Pancreas (tissue), 10 donors: ENCODE measurements around the gene LPIN1. TPM values are rescaled to one million over a fixed set of nuclear protein-coding genes. Genes with fewer than 3 reads are reported as not detected.

Experiments
- ATAC-seq, 4 donors: fragments of 200-7000 bp; cut with Tn5 transposase; one replicate each; pipeline versions ENCODE4 v1.8.0 to v1.9.1; 2020; ENCODE audit warnings: mild to moderate bottlenecking in 4 of 4, moderate library complexity in 4 of 4
- DNase-seq, 6 donors: peaks; one replicate each; pipeline ENCODE4 v3.0.0-alpha.2; 2020
- FAIRE-seq: peaks from 2 replicates; lab custom pipeline; 2012; peaks lifted over from hg19 to GRCh38; lab: Jason Lieb, UNC
- H3K27ac ChIP-seq, 4 donors: fragments of 200-600 bp; sonication (generic); 1 replicate in 3 of 4; 2 replicates in 1 of 4; pipeline versions ENCODE4 v1.5.0 to v1.8.0; 2020
- H3K27me3 ChIP-seq, 4 donors: fragments of 200-600 bp; one replicate each; pipeline ENCODE4 v1.8.0; 2021
- H3K36me3 ChIP-seq, 3 donors: fragments of 200-600 bp; sonication (generic) in 1 of 3; one replicate each; pipeline versions ENCODE4 v1.5.0 to v1.8.0; 2020 to 2021
- H3K4me1 ChIP-seq, 3 donors: fragments of 200-600 bp; one replicate each; pipeline ENCODE4 v1.8.0; 2021
- H3K4me3 ChIP-seq, 4 donors: fragments of 200-600 bp; sonication (generic) in 2 of 4; one replicate each; pipeline versions ENCODE4 v1.5.0 to v1.8.0; 2020 to 2021
- H3K9me3 ChIP-seq, 4 donors: fragments of 200-600 bp; one replicate each; pipeline ENCODE4 v1.8.0; 2021
- CTCF ChIP-seq, 4 donors: fragments of 200-600 bp; sonication (generic) in 3 of 4; IDR thresholded peaks; one replicate each; pipeline versions ENCODE4 v1.5.0 to v1.8.0; 2021; ENCODE audit warnings: antibody characterized with exemption in 4 of 4
- WGBS, 2 donors: extraction: QIAGEN DNeasy Blood & Tissue Kit; methylation state at CpG; one replicate each; pipeline ENCODE4 v1.1.7; 2013; 5-methylcytosine and 5-hydroxymethylcytosine counted together
- intact Hi-C, 3 donors: fragments of 100-400 bp; cut with DNase I; formaldehyde crosslinking; loops; one replicate each; pipeline versions ENCODE4 v1.11.1 to v1.14.2; 2022
- polyA plus RNA-seq, 2 donors: library from polyadenylated mRNA; stranded (reverse); fragments of 200-250 nt; gene quantifications; one replicate each; pipeline ENCODE4 v1.2.3, GENCODE V29; 2013
- total RNA-seq, 6 donors: library from RNA; stranded (reverse); fragmentation: NEBNext Ultra II Directional in 4 of 6; extraction: Animal tissue kit (Norgen Biotek cat#: 25700) in 4 of 6; gene quantifications; one replicate each; pipeline versions ENCODE4 v1.2.1 to v1.2.4, GENCODE V29; 2021 to 2023
- donor health status: healthy with polysubstance abuse.
- donor health status: DM: no; HTN: no; CAD: no; lungs with moderate emphysema.
- donor health status: DM: no; HTN: no; CAD: no.
- donor health status: control.
- donor health status: control.
- donor health status: Bipolar disorder and iron deficiency.
- donor health status: DM: yes; HTN: yes; CAD: no.
- donor health status: DM: no; HTN: no; CAD: no.
- donor health status: DM: no; HTN: no; CAD: no.
- donor health status: DM: yes; HTN: yes; CAD: no.

LPIN1 gene
- total RNA-seq, result 10 to 100 TPM in 3 of 6 donors, 1 to 10 TPM in 3; 7.4 to 16.5 (median 10.0) TPM
- 1 to 10 TPM; 7.7 to 10.0 TPM for polyA plus RNA-seq

GRCh38 chr2:11746376-11746806 lies at the start of gene LPIN1:
LPIN1 (plus strand) TSS chr2:11746632; CDS start chr2:11765542, 18,910 bp downstream.
- FAIRE-seq (no peak), ATAC-seq (peak; percentile 82 to 91 (median 86)), DNase-seq (peak; percentile 86 to 97 (median 92))
- WGBS, 2 donors, result 0 to 1% methylated on average over 31 to 49 of the region's 49 CpGs
- H3K4me3 ChIP-seq, result peak within 1 kb of the TSS; percentile 74 to 86 (median 81)
- H3K27me3 ChIP-seq, result no peaks in the 10 kb centered on the region
- intact Hi-C loops, result no loop called here
- no peak for TF ChIP-seq CTCF (IDR thresholded peaks at IDR 0.05)
- H3K36me3 ChIP-seq, result no peaks in the 10 kb centered on the region
- H3K4me1 ChIP-seq, result peaks cover 4 to 15% (median 5%) of the 10 kb centered on the region in 3 donors
- H3K27ac ChIP-seq, result peak within 1 kb of the TSS; percentile 60 to 79 (median 76)
- no peaks in the 10 kb centered on the region for H3K9me3 ChIP-seq

- intact Hi-C loops, result loop anchor here in 1 of 3 donors (5.0 kb wide), 1 partner anchor 86 kb away; no protein-coding TSS in a partner anchor
- H3K4me3 ChIP-seq, result no peak overlapping the region
- H3K9me3 ChIP-seq, result no peaks in the 10 kb centered on the region
- H3K27me3 ChIP-seq, result no peaks in the 10 kb centered on the region
- ATAC-seq (no peak), FAIRE-seq (no peak), DNase-seq (no peak)
- no peaks in the 10 kb centered on the region for H3K4me1 ChIP-seq
- 68 to 70% methylated on average over 9 of the region's 9 CpGs for WGBS, 2 donors
- TF ChIP-seq CTCF (IDR thresholded peaks at IDR 0.05), result no peak
- H3K36me3 ChIP-seq, result no peaks in the 10 kb centered on the region
- H3K27ac ChIP-seq, result no peak overlapping the region
Measured at GRCh38 chr2:11696736-11697102, 49.7 kb upstream of the LPIN1 start.

- ATAC-seq, result peak in 1 of 4 donors; percentile 9
- DNase-seq, result no peak
- Histone ChIP-seq H3K27ac (no peak overlapping the region), H3K4me1 (no peaks in the 10 kb centered on the region), H3K27me3 (no peaks in the 10 kb centered on the region), H3K9me3 (no peaks in the 10 kb centered on the region), H3K36me3 (no peaks in the 10 kb centered on the region), H3K4me3 (no peak overlapping the region)
- intact Hi-C loops, result loop anchor here in 1 of 3 donors (5.0 kb wide), 1 partner anchor 85 kb away; no protein-coding TSS in a partner anchor
- no peak for TF ChIP-seq CTCF (IDR thresholded peaks at IDR 0.05)
- WGBS, 2 donors, result 77 to 80% methylated on average over 16 of the region's 16 CpGs
- no peak for FAIRE-seq
Measured at GRCh38 chr2:11697103-11697871, 49.1 kb upstream of the LPIN1 start.

- Histone ChIP-seq H3K27ac (peak overlapping the region in 2 of 4 donors; percentile 19 to 49), H3K27me3 (no peaks in the 10 kb centered on the region), H3K4me3 (no peak overlapping the region), H3K4me1 (no peaks in the 10 kb centered on the region), H3K9me3 (no peaks in the 10 kb centered on the region), H3K36me3 (no peaks in the 10 kb centered on the region)
- FAIRE-seq (no peak), ATAC-seq (peak; percentile 47 to 69 (median 58)), DNase-seq (no peak)
- no peak for TF ChIP-seq CTCF (IDR thresholded peaks at IDR 0.05)
- intact Hi-C loops, result loop anchor here in 1 of 3 donors (5.0 kb wide), 1 partner anchor 84 kb away; no protein-coding TSS in a partner anchor
- WGBS, 2 donors, result 66 to 74% methylated on average over 24 of the region's 24 CpGs
Measured at GRCh38 chr2:11698009-11698922, 48.2 kb upstream of the LPIN1 start.
